ENCODE results near the gene STARD5.
"Not testable (repeated sequence)": the region's sequence is repeated elsewhere in the genome, so short reads cannot be mapped to it uniquely, and the experiment has no call there.

STARD5 gene

GRCh38 chr15:81337241-81337640 is 13.3 kb upstream of the STARD5 start:
- no peak for DNase-seq

GRCh38 chr15:81336568-81336967 is 12.6 kb upstream of the STARD5 start:
- no peak for DNase-seq

- DNase-seq = no peak
These were observed 11.7 kb upstream of the STARD5 start for GRCh38 chr15:81335631-81336030.

DNA sequence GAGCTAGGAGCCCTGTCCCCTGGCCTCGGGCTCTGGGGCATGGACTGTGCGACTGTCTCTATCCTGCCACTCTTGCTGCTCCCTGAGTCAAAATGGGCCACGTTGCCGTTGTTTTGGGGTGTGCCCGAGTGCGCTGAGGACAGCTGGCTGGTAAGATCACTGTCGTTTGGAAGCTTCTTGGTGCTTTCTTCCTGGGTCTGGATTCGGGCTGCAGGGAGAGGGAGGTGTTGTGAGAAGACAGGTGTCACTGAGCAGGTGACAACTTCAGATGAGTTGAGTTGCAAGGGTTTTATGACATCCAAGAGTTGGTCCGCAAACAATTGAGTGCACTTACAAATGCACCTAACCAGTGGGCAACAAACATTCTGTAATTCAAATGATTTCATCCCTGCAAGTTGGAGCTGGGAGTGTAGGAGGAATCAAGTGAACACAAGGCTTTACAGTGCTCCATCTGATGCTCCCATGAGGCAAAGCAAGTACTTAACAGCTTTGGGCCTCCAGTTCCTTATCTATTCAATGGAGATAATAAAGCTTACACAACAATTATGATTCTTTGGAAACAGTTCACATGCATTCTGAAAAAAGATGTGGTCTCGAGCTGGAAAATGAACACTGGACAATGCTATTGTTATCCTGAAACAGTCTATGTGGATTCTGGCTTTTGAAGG is 11.0 kb upstream of the STARD5 start:
- DNase-seq = no peak

DNA sequence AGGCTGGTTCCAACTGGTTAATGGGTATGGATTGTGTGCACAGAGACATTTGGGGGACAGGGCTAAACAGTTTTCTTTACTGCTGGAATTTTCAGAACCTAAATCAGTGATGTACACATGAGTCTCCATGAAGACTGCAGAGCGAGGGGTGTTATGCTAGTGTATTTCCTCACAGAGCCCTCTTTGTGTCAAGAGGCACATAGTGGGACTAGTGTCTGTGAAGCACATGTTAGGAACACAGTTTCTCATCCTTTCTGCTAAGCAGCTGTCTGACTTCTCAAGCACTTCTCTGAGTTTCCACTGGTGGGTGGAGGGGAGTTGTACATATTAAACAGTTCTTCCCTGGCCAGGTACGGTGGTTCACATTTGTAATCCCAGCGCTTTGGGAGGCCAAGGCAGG is 9.4 kb upstream of the STARD5 start:
- no peak for DNase-seq

DNA sequence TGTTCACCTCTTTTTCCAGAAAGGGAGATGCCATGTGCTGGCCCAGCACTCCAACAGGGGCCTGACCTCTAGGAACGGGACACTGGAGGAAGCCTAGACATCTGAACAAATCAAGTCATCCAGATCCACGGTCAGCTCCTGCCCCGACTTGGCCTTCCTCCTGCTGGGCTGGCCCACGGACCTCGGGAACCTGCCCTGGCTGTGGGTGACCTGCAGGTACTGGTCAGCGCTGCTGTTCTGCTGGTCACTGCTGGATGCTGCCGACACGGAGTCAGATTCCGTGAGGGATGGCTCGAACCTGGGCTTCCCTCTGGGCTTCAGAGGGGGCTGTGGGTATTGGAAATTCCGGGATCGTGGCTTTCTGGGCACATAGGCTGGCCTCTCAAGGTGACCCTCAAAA is 8.4 kb upstream of the STARD5 start:
- DNase-seq = no peak

DNA sequence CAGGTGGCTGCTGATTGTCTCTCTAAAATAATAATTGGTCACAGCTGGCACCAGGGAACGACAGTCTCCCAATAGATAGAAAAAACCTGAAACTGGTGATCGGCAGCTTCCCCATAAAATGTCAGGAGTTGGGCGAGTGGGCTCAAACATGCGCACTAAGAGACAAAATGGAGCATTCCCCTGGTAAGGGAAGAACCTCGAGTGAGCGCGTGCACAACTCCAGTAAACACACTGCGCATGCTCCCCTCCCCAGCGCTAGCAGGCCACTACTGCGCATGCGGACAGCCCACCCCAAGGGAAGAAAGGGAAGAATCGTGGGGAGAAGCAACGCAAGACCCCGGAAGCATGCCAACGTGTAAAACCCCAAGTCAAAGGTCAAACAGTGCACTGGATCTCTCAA is 7.7 kb upstream of the STARD5 start:
- DNase-seq = no peak

- not testable (repeated sequence) for DNase-seq
These were observed 7.2 kb upstream of the STARD5 start for GRCh38 chr15:81331141-81331540.

GRCh38 chr15:81330366-81331090 is 6.6 kb upstream of the STARD5 start:
- no peak for DNase-seq

DNA sequence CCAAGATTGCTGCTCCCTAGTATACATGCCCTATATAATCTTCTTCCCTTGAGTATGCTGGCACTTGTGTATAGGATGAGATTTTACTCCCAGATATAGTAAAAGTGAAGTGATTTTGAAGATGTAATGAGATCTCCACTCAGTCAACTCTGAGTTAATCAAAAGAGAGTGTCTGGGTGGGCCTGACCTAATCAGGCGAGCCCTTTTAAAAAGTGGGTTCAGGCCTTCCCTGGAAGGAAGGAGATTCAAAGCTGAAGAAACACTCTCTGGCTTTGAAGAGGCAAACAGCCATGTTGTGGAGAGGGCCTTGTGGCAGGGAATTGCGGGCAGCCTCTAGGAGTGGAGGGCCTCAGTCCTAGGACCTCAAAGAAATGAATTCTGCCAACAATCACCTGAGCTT is 5.5 kb upstream of the STARD5 start:
- no peak for DNase-seq

DNA sequence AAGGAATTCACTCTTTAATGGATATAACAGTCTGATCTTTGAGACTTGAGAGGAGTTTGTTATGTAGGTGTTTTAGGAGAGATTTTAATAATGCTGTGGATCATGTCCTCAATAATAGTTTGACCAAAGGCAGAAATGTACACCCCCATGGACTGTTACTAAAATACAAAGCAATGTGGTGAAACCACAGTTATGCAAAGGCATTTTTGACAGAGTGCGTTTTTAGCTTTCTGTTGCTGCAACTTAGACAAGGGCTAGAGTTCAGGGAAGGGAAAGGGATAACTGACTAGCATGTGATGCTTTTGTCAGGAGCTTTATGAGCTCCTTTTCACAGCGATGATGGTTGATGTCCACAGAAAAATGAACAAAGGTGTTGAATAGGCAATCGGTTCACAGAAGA is 3.6 kb upstream of the STARD5 start:
- DNase-seq = no peak

- no peak for DNase-seq
These were observed 2.7 kb upstream of the STARD5 start for GRCh38 chr15:81326466-81327212.

DNA sequence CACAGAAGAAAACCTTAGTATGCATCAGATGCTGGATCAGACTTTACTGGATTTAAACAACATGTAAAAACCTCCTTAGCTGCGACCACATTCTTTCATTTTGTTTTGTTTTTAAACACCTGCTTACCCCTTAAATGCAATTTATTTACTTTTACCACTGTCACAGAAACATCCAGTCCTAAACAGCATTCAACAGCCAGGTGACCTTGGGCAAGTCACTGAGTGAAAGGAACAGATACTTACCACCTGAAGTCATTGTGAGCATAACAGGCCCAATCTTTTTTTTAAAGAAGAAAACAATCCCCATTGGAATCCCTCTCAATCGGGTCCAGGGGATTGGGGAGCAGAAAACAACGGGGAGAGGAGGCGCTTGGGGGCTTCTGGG is 390 bp downstream of the STARD5 start:
- DNase-seq = no peak

DNA sequence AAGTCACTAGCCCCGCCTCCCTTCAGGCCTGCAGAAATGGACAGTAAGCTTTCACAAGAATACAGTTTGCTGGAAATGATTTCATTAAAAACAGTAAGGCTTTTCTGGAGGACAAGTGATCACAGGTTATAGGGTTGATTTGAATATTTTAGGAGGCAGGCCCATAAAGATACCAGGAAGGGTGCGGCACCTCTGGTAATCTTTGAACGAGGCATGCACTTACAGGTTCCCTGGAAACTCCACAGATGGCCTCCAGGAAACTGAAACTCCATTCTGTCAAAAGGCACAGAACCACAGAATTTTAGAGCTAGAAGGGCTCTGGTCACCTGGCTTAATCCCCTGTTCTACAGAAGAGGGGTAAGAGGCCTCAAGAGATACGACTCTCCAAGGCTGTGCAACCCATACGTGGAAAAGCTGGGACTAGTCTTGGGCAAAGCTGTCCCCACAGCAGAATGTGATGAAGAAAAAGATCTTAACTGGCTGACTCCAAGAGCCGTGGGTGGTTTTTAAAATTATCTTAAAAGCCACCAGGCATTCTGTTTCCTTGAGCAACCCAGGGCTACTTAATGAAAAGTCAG is 1.2 kb downstream of the STARD5 start:
- no peak for DNase-seq

DNA sequence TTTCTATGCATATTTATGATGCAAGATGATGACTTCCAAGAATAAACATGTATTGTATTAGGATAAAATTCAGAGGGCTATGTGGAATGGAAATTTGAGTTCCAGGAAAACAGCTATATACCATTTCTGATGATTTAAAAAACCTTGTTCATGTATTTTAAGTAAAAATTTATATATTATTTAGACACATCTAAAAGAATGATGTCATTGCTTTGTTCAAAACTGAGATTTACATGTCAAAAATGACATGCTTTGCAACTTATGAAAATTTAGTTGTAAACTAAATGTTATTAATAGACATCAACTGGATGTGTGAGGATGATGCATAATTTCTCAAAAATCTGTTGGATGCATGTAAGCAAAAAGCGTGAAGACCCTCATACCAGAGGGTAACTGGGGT is 2.3 kb downstream of the STARD5 start:
- DNase-seq = no peak

DNA sequence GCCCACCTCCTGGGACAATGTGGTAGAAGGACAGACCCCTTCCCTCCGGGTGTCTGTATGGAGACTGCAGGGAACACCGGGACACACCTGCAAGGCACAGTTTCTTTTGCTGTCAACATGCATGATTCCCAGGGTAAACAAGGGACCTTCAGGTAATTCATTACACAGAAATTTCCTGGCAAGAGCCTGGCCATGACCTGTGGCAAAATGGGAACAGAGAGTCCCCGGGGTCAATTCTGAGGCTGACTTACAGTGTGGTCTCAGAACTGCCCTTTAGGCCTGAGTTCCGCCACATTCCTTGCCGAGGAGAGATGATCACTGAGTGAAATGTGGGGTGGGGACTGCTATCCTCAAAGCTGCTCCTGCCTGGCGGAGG is 6.3 kb downstream of the STARD5 start:
- DNase-seq = no peak

DNA sequence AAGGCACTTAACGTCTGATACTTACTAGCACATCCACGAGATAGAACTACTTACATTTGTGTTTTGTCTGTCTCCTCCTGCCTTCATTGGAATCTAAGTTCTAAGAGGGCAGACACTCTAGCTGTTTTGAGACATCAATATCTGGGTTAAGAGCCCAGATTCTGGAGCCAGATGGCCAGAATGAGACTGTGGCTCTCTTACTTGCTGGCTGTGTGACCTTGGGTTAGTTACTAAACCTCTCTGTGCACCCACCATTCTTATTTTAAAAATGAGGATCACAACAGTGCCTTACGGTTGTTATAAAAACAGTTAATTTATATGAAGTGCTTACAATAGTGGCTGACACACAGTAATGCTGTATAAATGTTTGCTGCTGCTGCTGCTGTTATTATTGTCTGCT is 7.7 kb downstream of the STARD5 start:
- no peak for DNase-seq

DNA sequence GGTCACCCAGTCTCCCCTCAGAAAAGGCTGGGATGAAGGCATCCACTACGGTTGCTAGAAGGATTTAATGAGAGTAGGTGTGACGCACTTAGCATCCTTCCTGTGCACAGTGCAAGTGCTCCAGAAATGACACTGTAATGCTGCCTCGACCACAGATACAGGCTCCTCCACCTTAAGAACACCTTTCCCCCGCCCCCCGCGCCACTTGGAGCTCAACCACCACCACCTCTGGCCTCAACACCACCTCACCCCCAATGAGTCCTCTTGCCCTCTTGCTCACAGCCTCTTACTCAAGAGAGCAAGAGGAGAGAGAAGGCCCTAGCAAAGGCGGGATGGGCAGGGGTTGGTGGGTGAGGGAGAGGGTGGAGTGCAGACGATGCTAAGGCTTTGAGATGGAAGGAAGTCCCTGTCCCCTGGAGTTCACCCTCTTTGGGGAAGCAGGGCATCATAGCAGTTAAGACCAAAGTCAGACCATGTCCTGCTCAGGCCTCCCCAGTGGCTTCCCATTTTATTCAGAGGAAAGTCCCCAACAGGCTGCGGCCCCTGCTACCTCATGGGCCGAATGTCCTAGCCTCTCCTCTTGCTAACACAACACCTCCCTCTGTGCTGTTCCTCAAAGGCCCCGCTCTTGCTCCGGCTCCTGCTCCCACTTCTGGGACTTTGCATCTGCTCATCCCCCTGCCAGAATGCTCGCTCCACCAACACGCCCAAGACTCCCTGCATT is 8.3 kb downstream of the STARD5 start:
- no peak for DNase-seq

DNA sequence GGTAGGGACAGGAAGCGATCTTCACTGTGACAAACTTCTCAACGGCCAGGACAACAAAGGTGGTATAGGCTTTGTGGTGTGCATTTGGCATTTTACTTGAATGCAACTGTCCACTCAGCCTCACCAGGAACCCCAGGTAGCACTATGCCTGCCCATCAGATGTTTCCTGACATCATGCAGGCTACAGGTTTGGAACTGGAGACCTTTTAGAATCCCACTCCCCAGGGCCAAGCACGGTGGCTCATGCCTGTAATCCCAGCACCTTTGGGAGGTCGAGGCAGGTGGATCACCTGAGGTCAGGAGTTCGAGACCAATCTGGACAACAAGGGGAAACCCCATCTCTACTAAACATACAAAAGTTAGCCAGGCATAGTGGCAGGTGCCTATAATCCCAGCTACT is 9.6 kb downstream of the STARD5 start:
- no peak for DNase-seq

- no peak for DNase-seq
These were observed 10.3 kb downstream of the STARD5 start for GRCh38 chr15:81313686-81314085.

GRCh38 chr15:81312790-81313543 is 11.0 kb downstream of the STARD5 start:
- DNase-seq = peak in 1 of 14 donors; percentile 27
